ENCODE results near the gene NRM.
"Not testable (repeated sequence)": the region's sequence is repeated elsewhere in the genome, so short reads cannot be mapped to it uniquely, and the experiment has no call there.

The NRM gene

GRCh38 chr6:30664994-30665767 is 25.6 kb downstream of the NRM start:
- no peak for TF ChIP-seq ISL1 (CRISPR knock-in tag; IDR thresholded peaks at IDR 0.05)
- no peak for TF ChIP-seq ZNF565 (CRISPR knock-in tag; conservative IDR thresholded peaks at IDR 0.05; ENCODE audit: low read depth)
- TF ChIP-seq ZFP3 (CRISPR knock-in tag; IDR thresholded peaks at IDR 0.05), result no peak
- TF ChIP-seq TOX (CRISPR knock-in tag; IDR thresholded peaks at IDR 0.05; ENCODE audit: borderline replicate concordance), result no peak
- no peak for TF ChIP-seq GLIS3 (CRISPR knock-in tag; IDR thresholded peaks at IDR 0.05)
- TF ChIP-seq ZNF70 (CRISPR knock-in tag; IDR thresholded peaks at IDR 0.05), result no peak
- TF ChIP-seq, protein P1, sequence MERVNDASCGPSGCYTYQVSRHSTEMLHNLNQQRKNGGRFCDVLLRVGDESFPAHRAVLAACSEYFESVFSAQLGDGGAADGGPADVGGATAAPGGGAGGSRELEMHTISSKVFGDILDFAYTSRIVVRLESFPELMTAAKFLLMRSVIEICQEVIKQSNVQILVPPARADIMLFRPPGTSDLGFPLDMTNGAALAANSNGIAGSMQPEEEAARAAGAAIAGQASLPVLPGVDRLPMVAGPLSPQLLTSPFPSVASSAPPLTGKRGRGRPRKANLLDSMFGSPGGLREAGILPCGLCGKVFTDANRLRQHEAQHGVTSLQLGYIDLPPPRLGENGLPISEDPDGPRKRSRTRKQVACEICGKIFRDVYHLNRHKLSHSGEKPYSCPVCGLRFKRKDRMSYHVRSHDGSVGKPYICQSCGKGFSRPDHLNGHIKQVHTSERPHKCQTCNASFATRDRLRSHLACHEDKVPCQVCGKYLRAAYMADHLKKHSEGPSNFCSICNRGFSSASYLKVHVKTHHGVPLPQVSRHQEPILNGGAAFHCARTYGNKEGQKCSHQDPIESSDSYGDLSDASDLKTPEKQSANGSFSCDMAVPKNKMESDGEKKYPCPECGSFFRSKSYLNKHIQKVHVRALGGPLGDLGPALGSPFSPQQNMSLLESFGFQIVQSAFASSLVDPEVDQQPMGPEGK (CRISPR knock-in tag; IDR thresholded peaks at IDR 0.05; ENCODE audit: borderline replicate concordance), result no peak
- TF ChIP-seq ZFP30 (CRISPR knock-in tag; IDR thresholded peaks at IDR 0.05), result no peak
- TF ChIP-seq, protein P2, sequence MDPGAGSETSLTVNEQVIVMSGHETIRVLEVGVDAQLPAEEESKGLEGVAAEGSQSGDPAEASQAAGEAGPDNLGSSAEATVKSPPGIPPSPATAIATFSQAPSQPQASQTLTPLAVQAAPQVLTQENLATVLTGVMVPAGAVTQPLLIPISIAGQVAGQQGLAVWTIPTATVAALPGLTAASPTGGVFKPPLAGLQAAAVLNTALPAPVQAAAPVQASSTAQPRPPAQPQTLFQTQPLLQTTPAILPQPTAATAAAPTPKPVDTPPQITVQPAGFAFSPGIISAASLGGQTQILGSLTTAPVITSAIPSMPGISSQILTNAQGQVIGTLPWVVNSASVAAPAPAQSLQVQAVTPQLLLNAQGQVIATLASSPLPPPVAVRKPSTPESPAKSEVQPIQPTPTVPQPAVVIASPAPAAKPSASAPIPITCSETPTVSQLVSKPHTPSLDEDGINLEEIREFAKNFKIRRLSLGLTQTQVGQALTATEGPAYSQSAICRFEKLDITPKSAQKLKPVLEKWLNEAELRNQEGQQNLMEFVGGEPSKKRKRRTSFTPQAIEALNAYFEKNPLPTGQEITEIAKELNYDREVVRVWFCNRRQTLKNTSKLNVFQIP (CRISPR knock-in tag; IDR thresholded peaks at IDR 0.05; ENCODE audit: borderline replicate concordance, low read depth), result no peak
- no peak for TF ChIP-seq ZC3H10 (CRISPR knock-in tag; IDR thresholded peaks at IDR 0.05)

DNA sequence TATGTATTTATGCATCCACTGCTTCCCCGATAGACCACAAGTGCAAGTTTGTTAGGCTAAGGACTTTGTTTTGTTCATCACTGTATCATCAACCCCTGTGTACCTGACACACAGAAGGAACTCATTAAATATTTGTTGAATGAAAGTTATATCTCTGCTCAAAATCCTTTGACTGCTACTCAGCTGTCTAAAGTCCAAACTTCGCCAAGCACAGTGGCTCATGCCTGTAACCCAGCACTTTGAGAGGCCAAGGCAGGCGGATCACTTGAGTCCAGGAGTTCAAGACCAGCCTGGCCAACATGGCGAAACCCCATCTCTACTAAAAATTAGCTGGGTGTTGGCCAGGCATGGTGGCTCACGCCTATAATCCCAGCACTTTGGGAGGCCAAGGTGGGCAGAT is 32.9 kb downstream of the NRM start:
- ATAC-seq, result not testable (repeated sequence)

More at GRCh38 chr6:30664994-30665767, 25.6 kb downstream of the NRM start:
- ATAC-seq, result no peak

DNA sequence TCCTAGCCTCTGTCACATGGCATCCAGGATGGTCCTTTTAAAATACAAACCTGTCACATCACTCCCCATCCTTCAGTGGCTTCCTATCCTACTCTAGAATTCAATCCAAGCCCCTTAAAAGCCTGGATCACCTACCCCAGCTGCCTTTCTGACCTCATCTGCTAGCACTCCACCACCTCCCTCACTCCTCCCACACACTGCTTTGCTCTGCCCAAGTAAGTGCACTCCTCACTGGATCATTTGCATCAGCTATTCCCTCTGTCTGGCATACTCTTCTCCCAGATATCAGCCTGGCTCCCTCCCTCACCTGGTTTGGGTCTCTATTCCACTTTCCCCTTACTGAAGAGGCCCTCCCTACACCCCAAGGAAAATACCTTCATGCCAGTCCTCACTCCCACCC is 33.3 kb downstream of the NRM start:
- no peak; the same call in 2 of the 3 replicates for ATAC-seq
- TF ChIP-seq ZFP3 (CRISPR knock-in tag; IDR thresholded peaks at IDR 0.05) (no peak), ZNF565 (CRISPR knock-in tag; conservative IDR thresholded peaks at IDR 0.05; ENCODE audit: low read depth) (no peak), GLIS3 (CRISPR knock-in tag; IDR thresholded peaks at IDR 0.05) (no peak), ESRRG (CRISPR knock-in tag; IDR thresholded peaks at IDR 0.05) (no peak), TCF4 (CRISPR knock-in tag; IDR thresholded peaks at IDR 0.05; ENCODE audit: borderline replicate concordance) (no peak), CSDC2 (CRISPR knock-in tag; IDR thresholded peaks at IDR 0.05) (no peak), ARNTL (CRISPR knock-in tag; IDR thresholded peaks at IDR 0.05; ENCODE audit: borderline replicate concordance, low read depth) (no peak), ZC3H10 (CRISPR knock-in tag; IDR thresholded peaks at IDR 0.05) (no peak), BACH2 (CRISPR knock-in tag; IDR thresholded peaks at IDR 0.05; ENCODE audit: borderline replicate concordance) (no peak), OSR1 (CRISPR knock-in tag; IDR thresholded peaks at IDR 0.05) (no peak), CSRNP3 (CRISPR knock-in tag; IDR thresholded peaks at IDR 0.05) (no peak), ZNF8 (CRISPR knock-in tag; IDR thresholded peaks at IDR 0.05) (no peak), SNAI2 (CRISPR knock-in tag; IDR thresholded peaks at IDR 0.05) (no peak), ZNF70 (CRISPR knock-in tag; IDR thresholded peaks at IDR 0.05) (no peak), ISL1 (CRISPR knock-in tag; IDR thresholded peaks at IDR 0.05) (no peak)
- TF ChIP-seq, protein P2 (CRISPR knock-in tag; IDR thresholded peaks at IDR 0.05; ENCODE audit: borderline replicate concordance, low read depth), result no peak
- TF ChIP-seq, protein P3, sequence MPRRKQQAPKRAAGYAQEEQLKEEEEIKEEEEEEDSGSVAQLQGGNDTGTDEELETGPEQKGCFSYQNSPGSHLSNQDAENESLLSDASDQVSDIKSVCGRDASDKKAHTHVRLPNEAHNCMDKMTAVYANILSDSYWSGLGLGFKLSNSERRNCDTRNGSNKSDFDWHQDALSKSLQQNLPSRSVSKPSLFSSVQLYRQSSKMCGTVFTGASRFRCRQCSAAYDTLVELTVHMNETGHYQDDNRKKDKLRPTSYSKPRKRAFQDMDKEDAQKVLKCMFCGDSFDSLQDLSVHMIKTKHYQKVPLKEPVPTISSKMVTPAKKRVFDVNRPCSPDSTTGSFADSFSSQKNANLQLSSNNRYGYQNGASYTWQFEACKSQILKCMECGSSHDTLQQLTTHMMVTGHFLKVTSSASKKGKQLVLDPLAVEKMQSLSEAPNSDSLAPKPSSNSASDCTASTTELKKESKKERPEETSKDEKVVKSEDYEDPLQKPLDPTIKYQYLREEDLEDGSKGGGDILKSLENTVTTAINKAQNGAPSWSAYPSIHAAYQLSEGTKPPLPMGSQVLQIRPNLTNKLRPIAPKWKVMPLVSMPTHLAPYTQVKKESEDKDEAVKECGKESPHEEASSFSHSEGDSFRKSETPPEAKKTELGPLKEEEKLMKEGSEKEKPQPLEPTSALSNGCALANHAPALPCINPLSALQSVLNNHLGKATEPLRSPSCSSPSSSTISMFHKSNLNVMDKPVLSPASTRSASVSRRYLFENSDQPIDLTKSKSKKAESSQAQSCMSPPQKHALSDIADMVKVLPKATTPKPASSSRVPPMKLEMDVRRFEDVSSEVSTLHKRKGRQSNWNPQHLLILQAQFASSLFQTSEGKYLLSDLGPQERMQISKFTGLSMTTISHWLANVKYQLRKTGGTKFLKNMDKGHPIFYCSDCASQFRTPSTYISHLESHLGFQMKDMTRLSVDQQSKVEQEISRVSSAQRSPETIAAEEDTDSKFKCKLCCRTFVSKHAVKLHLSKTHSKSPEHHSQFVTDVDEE (CRISPR knock-in tag; IDR thresholded peaks at IDR 0.05), result no peak

Measured in SK-N-SH treated with all-trans-retinoic acid at 6 μM for 48 hours (cell line).